ENCODE measurements around the gene PHAF1.

PHAF1 gene

GRCh38 chr16:67188798-67189197, 79.1 kb downstream of the PHAF1 start:
- Histone ChIP-seq H3K36me3 (ENCODE audit: insufficient read depth, low read length) (peaks cover 4% of the 10 kb centered on the region; the same call in 1 of the 2 replicates), H2AFZ (ENCODE audit: low read length) (no peak overlapping the region), H3K4me3 (ENCODE audit: low read depth, low read length, poor library complexity, severe bottlenecking) (no peak overlapping the region), H3K79me2 (ENCODE audit: insufficient read depth, low read length) (peaks cover 16% of the 10 kb centered on the region), H3K9me2 (ENCODE audit: low read depth, low read length) (no peaks in the 10 kb centered on the region), H3K27ac (ENCODE audit: low read depth, low read length, poor library complexity, severe bottlenecking) (no peak overlapping the region), H3K4me2 (ENCODE audit: low read length) (no peak overlapping the region), H3F3A (ENCODE audit: insufficient read depth, low read length) (no peaks in the 10 kb centered on the region), H3K9me3 (ENCODE audit: low read length) (no peaks in the 10 kb centered on the region), H3K4me1 (ENCODE audit: insufficient read depth, low read length, severe bottlenecking) (peaks cover 19% of the 10 kb centered on the region), H3K9ac (ENCODE audit: low read length) (no peak overlapping the region), H3K27me3 (ENCODE audit: insufficient read depth, low read length) (no peaks in the 10 kb centered on the region), H4K20me1 (ENCODE audit: insufficient read depth, low read length) (no peaks in the 10 kb centered on the region)
- TF ChIP-seq EZH2 (IDR thresholded peaks at IDR 0.05; ENCODE audit: borderline replicate concordance, low read length) (no peak), CTCF (IDR thresholded peaks at IDR 0.05; ENCODE audit: low read length) (no peak)

GRCh38 chr16:67190041-67190440, 80.3 kb downstream of the PHAF1 start, which contains the start of gene EXOC3L1:
Gene EXOC3L1, minus strand, starts transcription at chr16:67190136. Its CDS starts 460 bp downstream, at chr16:67189676.
- peaks cover 16% of the 10 kb centered on the region for H3K79me2 ChIP-seq (ENCODE audit: insufficient read depth, low read length)
- H3K4me1 ChIP-seq (ENCODE audit: insufficient read depth, low read length, severe bottlenecking) = peaks cover 15% of the 10 kb centered on the region
- no peaks in the 10 kb centered on the region for H3K9me2 ChIP-seq (ENCODE audit: low read depth, low read length)
- H3K9ac ChIP-seq (ENCODE audit: low read length) = no peak within 1 kb of the TSS
- H3K4me3 ChIP-seq (ENCODE audit: low read depth, low read length, poor library complexity, severe bottlenecking) = no peak within 1 kb of the TSS
- H4K20me1 ChIP-seq (ENCODE audit: insufficient read depth, low read length) = no peaks in the 10 kb centered on the region
- H3F3A ChIP-seq (ENCODE audit: insufficient read depth, low read length) = no peaks in the 10 kb centered on the region
- no peaks in the 10 kb centered on the region for H3K27me3 ChIP-seq (ENCODE audit: insufficient read depth, low read length)
- peaks cover 16% of the 10 kb centered on the region for H3K36me3 ChIP-seq (ENCODE audit: insufficient read depth, low read length)
- no peak for TF ChIP-seq EZH2 (IDR thresholded peaks at IDR 0.05; ENCODE audit: borderline replicate concordance, low read length)
- TF ChIP-seq CTCF (IDR thresholded peaks at IDR 0.05; ENCODE audit: low read length) = no peak
- H3K4me2 ChIP-seq (ENCODE audit: low read length) = no peak within 1 kb of the TSS
- no peak within 1 kb of the TSS for H3K27ac ChIP-seq (ENCODE audit: low read depth, low read length, poor library complexity, severe bottlenecking)
- no peak within 1 kb of the TSS for H2AFZ ChIP-seq (ENCODE audit: low read length)
- no peaks in the 10 kb centered on the region for H3K9me3 ChIP-seq (ENCODE audit: low read length)

- no peak overlapping the region for H3K4me3 ChIP-seq (ENCODE audit: low read depth, low read length, poor library complexity, severe bottlenecking)
- peaks cover 16% of the 10 kb centered on the region for H3K79me2 ChIP-seq (ENCODE audit: insufficient read depth, low read length)
- no peaks in the 10 kb centered on the region for H3K9me2 ChIP-seq (ENCODE audit: low read depth, low read length)
- H3K4me2 ChIP-seq (ENCODE audit: low read length) = no peak overlapping the region
- H3K9me3 ChIP-seq (ENCODE audit: low read length) = no peaks in the 10 kb centered on the region
- peaks cover 15% of the 10 kb centered on the region for H3K4me1 ChIP-seq (ENCODE audit: insufficient read depth, low read length, severe bottlenecking)
- no peak overlapping the region for H2AFZ ChIP-seq (ENCODE audit: low read length)
- H3F3A ChIP-seq (ENCODE audit: insufficient read depth, low read length) = no peaks in the 10 kb centered on the region
- no peak overlapping the region for H3K9ac ChIP-seq (ENCODE audit: low read length)
- H3K27me3 ChIP-seq (ENCODE audit: insufficient read depth, low read length) = no peaks in the 10 kb centered on the region
- TF ChIP-seq CTCF (IDR thresholded peaks at IDR 0.05; ENCODE audit: low read length) (no peak), EZH2 (IDR thresholded peaks at IDR 0.05; ENCODE audit: borderline replicate concordance, low read length) (no peak)
- no peaks in the 10 kb centered on the region for H4K20me1 ChIP-seq (ENCODE audit: insufficient read depth, low read length)
- H3K36me3 ChIP-seq (ENCODE audit: insufficient read depth, low read length) = peaks cover 23% of the 10 kb centered on the region
- no peak overlapping the region for H3K27ac ChIP-seq (ENCODE audit: low read depth, low read length, poor library complexity, severe bottlenecking)
Measured at GRCh38 chr16:67190448-67191399, 81.0 kb downstream of the PHAF1 start.
